ENCODE results near the gene BEX1.

GRCh38 chrX:103066606-103067005, 2.6 kb upstream of the BEX1 start:
- TF ChIP-seq EZH2 (IDR thresholded peaks at IDR 0.05) = no peak
- TF ChIP-seq POLR2AphosphoS5 (IDR thresholded peaks at IDR 0.05; ENCODE audit: borderline replicate concordance, low read depth, low read length) = no peak
